CD8-positive, alpha-beta memory T cell (primary cell): ENCODE measurements around the gene SEMA3G. TPM values are rescaled to one million over a fixed set of nuclear protein-coding genes. Genes with fewer than 3 reads are reported as not detected.

Source experiments
- CTCF ChIA-PET: fragments of 350-600 bp; sonication (Branson Sonifier 250); formaldehyde crosslinking; loops from one replicate; lab custom pipeline; 2021; ENCODE audit warnings: antibody characterized with exemption; lab: Charles Lee
- POLR2A ChIA-PET: fragments of 350-600 bp; sonication (Branson Sonifier 250); formaldehyde crosslinking; loops from one replicate; lab custom pipeline; 2021; ENCODE audit warnings: antibody characterized with exemption; lab: Charles Lee
- DNase-seq, 5 donors: peaks; one replicate each; pipeline versions ENCODE4 v3.0.0 to v3.0.0-alpha.2; 2020 to 2022; ENCODE audit warnings: mixed read lengths in 1 of 5
- H3K27ac ChIP-seq: one replicate; pipeline ENCODE4 v1.7.0; 2013; ENCODE audit warnings: low read depth, mild to moderate bottlenecking, low read length, moderate library complexity
- H3K27me3 ChIP-seq: 2 replicates; pipeline ENCODE4 v1.7.0; 2013; ENCODE audit warnings: low read length, mild to moderate bottlenecking; ENCODE audit not compliant: insufficient read depth, poor library complexity, severe bottlenecking
- H3K36me3 ChIP-seq: 2 replicates; pipeline ENCODE4 v1.7.0; 2013; ENCODE audit warnings: mild to moderate bottlenecking, low read length, moderate library complexity; ENCODE audit not compliant: insufficient read depth
- H3K4me1 ChIP-seq: 2 replicates; pipeline ENCODE4 v1.7.0; 2013; ENCODE audit warnings: mild to moderate bottlenecking, low read length, moderate library complexity; ENCODE audit not compliant: insufficient read depth
- H3K4me3 ChIP-seq: 2 replicates; pipeline ENCODE4 v1.7.0; 2013; ENCODE audit warnings: mild to moderate bottlenecking, low read length
- H3K9me3 ChIP-seq: 2 replicates; pipeline ENCODE4 v1.7.0; 2013; ENCODE audit warnings: mild to moderate bottlenecking, low read length
- H3K27ac Mint-ChIP-seq, 8 donors: one replicate each; pipeline ENCODE4 v1.8.0; 2020 to 2021; ENCODE audit warnings: mixed read lengths in 8 of 8, mild to moderate bottlenecking in 6 of 8, inconsistent platforms in 3 of 8, moderate library complexity in 3 of 8
- H3K27me3 Mint-ChIP-seq, 2 donors: one replicate each; pipeline ENCODE4 v1.8.0; 2020 to 2021; ENCODE audit warnings: mixed read lengths in 2 of 2, mild to moderate bottlenecking in 1 of 2, moderate library complexity in 1 of 2
- H3K36me3 Mint-ChIP-seq, 3 donors: one replicate each; pipeline ENCODE4 v1.8.0; 2020 to 2021; ENCODE audit warnings: mixed read lengths in 3 of 3, inconsistent platforms in 1 of 3, mild to moderate bottlenecking in 1 of 3
- H3K4me1 Mint-ChIP-seq, 3 donors: one replicate each; pipeline ENCODE4 v1.8.0; 2020 to 2021; ENCODE audit warnings: mixed read lengths in 3 of 3, inconsistent platforms in 1 of 3, mild to moderate bottlenecking in 1 of 3
- H3K4me3 Mint-ChIP-seq, 7 donors: one replicate each; pipeline ENCODE4 v1.8.0; 2020 to 2021; ENCODE audit warnings: mixed read lengths in 7 of 7, mild to moderate bottlenecking in 6 of 7, moderate library complexity in 4 of 7, inconsistent platforms in 2 of 7
- H3K9me3 Mint-ChIP-seq, 5 donors: one replicate each; pipeline ENCODE4 v1.8.0; 2020 to 2022; ENCODE audit warnings: mixed read lengths in 5 of 5, mild to moderate bottlenecking in 3 of 5, moderate library complexity in 2 of 5, inconsistent platforms in 1 of 5
- polyA plus RNA-seq: library from polyadenylated mRNA; unstranded; fragments of 300-500 nt; fragmentation: Illumina TruSeq; gene quantifications from one replicate; pipeline ENCODE4 v1.2.3, GENCODE V29; 2021
- total RNA-seq, 2 experiments: library from RNA; stranded (reverse); gene quantifications; one replicate each; pipeline ENCODE4 v1.2.3, GENCODE V29; 2021

The SEMA3G gene
- total and polyA plus RNA-seq, 3 experiments from 2014 or later: 0.13 to 0.16 TPM; not detected in 1

DNA sequence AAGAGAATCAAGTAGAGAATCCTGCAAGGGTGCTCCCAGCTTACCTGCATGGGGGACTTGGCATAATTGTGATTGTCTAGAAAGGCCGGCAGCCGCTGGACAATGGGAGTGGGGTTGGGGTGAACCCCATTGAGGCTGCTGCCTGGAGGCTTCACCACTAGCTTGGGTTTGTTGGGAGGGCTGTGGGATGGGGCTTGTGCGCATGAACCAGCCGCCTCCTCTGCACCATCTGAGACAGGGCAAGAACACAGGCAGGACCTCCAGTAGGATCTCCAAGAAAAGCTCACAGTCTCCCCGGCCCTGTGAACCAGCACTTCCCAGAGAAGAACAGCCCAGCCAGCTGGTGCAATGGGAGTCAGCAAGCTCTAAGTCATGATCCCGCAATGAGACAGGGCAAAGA lies 39.8 kb downstream of the SEMA3G start:
- Mint-ChIP-seq H3K4me1 (peaks cover 14 to 26% (median 20%) of the 10 kb centered on the region in 3 donors), H3K36me3 (peaks cover 3 to 85% (median 8%) of the 10 kb centered on the region in 3 donors), H3K27ac (peak overlapping the region in 2 of 8 donors; percentile 69 to 88), H3K4me3 (no peak overlapping the region), H3K9me3 (no peaks in the 10 kb centered on the region), H3K27me3 (no peaks in the 10 kb centered on the region)
- Histone ChIP-seq H3K4me3 (no peak overlapping the region), H3K27ac (no peak overlapping the region), H3K9me3 (no peaks in the 10 kb centered on the region), H3K27me3 (no peaks in the 10 kb centered on the region), H3K36me3 (peaks cover 67% of the 10 kb centered on the region), H3K4me1 (peaks cover 24% of the 10 kb centered on the region)
- ChIA-PET POLR2A (interaction anchor here (0.6 kb wide), 1 partner anchor 76 kb away, joined by 7 read pairs; no protein-coding TSS in a partner anchor), CTCF (no interaction called here)
- DNase-seq: no peak

DNA sequence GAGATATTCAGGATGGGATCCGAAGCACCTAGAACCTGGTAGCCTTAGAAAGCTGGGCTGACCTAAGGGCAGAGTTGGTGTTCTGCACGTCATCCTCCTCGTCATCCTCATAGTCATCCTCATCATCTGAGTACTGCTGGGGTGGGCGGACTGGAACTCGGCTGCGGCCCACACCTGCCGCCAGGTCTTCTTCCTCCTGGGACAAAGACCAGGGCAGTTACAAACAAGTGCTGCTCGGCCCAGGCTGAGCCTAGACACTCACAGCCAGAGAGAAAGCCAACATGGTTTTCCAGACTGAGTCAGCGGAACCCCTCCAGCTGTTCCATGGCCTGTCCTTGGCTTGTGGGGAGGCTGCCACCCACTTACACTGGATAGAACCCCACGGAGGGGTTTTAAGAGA lies 40.5 kb downstream of the SEMA3G start:
- Histone ChIP-seq H3K27me3 (no peaks in the 10 kb centered on the region), H3K36me3 (peaks cover 67% of the 10 kb centered on the region), H3K4me1 (peaks cover 22% of the 10 kb centered on the region), H3K27ac (no peak overlapping the region), H3K9me3 (no peaks in the 10 kb centered on the region), H3K4me3 (no peak overlapping the region)
- peaks cover 3 to 88% (median 8%) of the 10 kb centered on the region in 3 donors for H3K36me3 Mint-ChIP-seq
- H3K27me3 Mint-ChIP-seq: peaks cover 0 to 2% of the 10 kb centered on the region in 2 donors
- ChIA-PET CTCF (no interaction called here), POLR2A (no interaction called here)
- H3K9me3 Mint-ChIP-seq: no peaks in the 10 kb centered on the region
- DNase-seq: no peak
- peaks cover 14 to 25% (median 20%) of the 10 kb centered on the region in 3 donors for H3K4me1 Mint-ChIP-seq
- peak overlapping the region in 1 of 8 donors; percentile 54 for H3K27ac Mint-ChIP-seq
- H3K4me3 Mint-ChIP-seq: no peak overlapping the region

DNA sequence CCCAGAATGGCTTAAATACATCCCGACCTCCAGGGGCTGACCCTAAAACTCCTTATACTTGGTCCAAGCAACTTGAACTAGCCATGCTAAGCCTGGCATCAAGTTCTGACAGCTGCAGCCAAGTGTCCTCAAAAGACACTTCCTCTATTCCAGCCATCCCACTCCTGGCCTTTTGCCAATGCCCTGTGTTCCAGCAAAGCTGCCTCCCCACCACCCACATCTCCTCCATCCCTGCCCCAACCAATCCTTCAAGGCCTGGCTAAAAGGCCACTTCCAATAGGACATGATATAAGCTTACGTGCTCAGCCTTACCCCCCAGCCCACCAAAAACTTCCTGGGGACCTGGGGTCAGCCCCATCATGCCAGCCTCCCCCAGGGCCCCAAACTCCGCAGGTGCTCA lies 40.9 kb downstream of the SEMA3G start:
- H3K4me3 Mint-ChIP-seq: no peak overlapping the region
- ChIA-PET CTCF (no interaction called here), POLR2A (no interaction called here)
- H3K27ac Mint-ChIP-seq: peak overlapping the region in 2 of 8 donors; percentile 33 to 40
- H3K27me3 Mint-ChIP-seq: peaks cover 0 to 2% of the 10 kb centered on the region in 2 donors
- H3K36me3 Mint-ChIP-seq: peaks cover 3 to 93% (median 8%) of the 10 kb centered on the region in 3 donors
- DNase-seq: no peak
- Histone ChIP-seq H3K36me3 (peaks cover 67% of the 10 kb centered on the region), H3K4me1 (peaks cover 18% of the 10 kb centered on the region), H3K27ac (no peak overlapping the region), H3K27me3 (no peaks in the 10 kb centered on the region), H3K4me3 (no peak overlapping the region), H3K9me3 (no peaks in the 10 kb centered on the region)
- H3K4me1 Mint-ChIP-seq: peaks cover 11 to 21% (median 15%) of the 10 kb centered on the region in 3 donors
- H3K9me3 Mint-ChIP-seq: no peaks in the 10 kb centered on the region

- Mint-ChIP-seq H3K36me3 (peaks cover 2 to 93% (median 8%) of the 10 kb centered on the region in 3 donors), H3K27me3 (peaks cover 0 to 2% of the 10 kb centered on the region in 2 donors), H3K9me3 (no peaks in the 10 kb centered on the region), H3K27ac (peak overlapping the region in 2 of 8 donors; percentile 33 to 47), H3K4me3 (no peak overlapping the region), H3K4me1 (peaks cover 5 to 15% (median 9%) of the 10 kb centered on the region in 3 donors)
- H3K4me3 ChIP-seq: no peak overlapping the region
- H3K36me3 ChIP-seq: peaks cover 67% of the 10 kb centered on the region
- H3K9me3 ChIP-seq: no peaks in the 10 kb centered on the region
- DNase-seq: no peak
- H3K27ac ChIP-seq: no peak overlapping the region
- peaks cover 12% of the 10 kb centered on the region for H3K4me1 ChIP-seq
- ChIA-PET CTCF (no interaction called here), POLR2A (no interaction called here)
- H3K27me3 ChIP-seq: no peaks in the 10 kb centered on the region
These were observed 41.5 kb downstream of the SEMA3G start for GRCh38 chr3:52403271-52403841.

GRCh38 chr3:52402706-52403270 lies 42.1 kb downstream of the SEMA3G start:
- ChIA-PET CTCF (no interaction called here), POLR2A (no interaction called here)

GRCh38 chr3:52402101-52402521 lies 42.8 kb downstream of the SEMA3G start:
- no peak overlapping the region for H3K27ac Mint-ChIP-seq
- peaks cover 0 to 2% of the 10 kb centered on the region in 2 donors for H3K27me3 Mint-ChIP-seq
- H3K36me3 ChIP-seq: peaks cover 55% of the 10 kb centered on the region

More at GRCh38 chr3:52402706-52403270, 42.1 kb downstream of the SEMA3G start:
- Histone ChIP-seq H3K27ac (no peak overlapping the region), H3K4me3 (no peak overlapping the region), H3K36me3 (peaks cover 62% of the 10 kb centered on the region), H3K9me3 (no peaks in the 10 kb centered on the region), H3K27me3 (no peaks in the 10 kb centered on the region), H3K4me1 (peaks cover 6% of the 10 kb centered on the region)
- no peak for DNase-seq
- Mint-ChIP-seq H3K9me3 (no peaks in the 10 kb centered on the region), H3K4me3 (no peak overlapping the region), H3K27me3 (peaks cover 0 to 2% of the 10 kb centered on the region in 2 donors), H3K36me3 (peaks cover 0 to 90% (median 8%) of the 10 kb centered on the region in 3 donors), H3K4me1 (peaks cover 1 to 9% (median 3%) of the 10 kb centered on the region in 3 donors), H3K27ac (peak overlapping the region in 2 of 8 donors; percentile 29 to 40)

DNA sequence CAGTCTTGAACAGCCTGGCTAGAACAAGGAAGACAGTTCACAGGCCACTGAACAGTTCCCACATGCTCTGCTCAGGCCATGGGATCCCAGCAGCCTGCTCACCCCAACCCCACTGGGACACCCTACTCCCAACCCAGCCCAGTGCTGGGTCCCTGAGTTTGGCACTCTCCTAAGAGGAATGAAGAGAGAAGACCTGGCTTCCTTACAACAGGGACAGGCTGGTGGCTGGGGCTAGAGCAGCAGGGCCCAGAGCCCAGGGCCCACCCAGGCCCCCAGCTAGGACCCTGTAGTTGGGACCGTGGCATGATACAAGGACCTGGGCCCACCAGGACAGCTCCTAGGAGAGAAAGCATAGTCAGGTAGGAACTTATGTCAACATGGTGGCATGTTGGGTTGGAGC lies 43.4 kb downstream of the SEMA3G start:
- H3K9me3 ChIP-seq: no peaks in the 10 kb centered on the region
- H3K4me1 Mint-ChIP-seq: peaks cover 1 to 5% (median 3%) of the 10 kb centered on the region in 3 donors
- H3K4me1 ChIP-seq: no peaks in the 10 kb centered on the region
- H3K36me3 ChIP-seq: peaks cover 49% of the 10 kb centered on the region
- ChIA-PET CTCF (no interaction called here), POLR2A (no interaction called here)
- H3K4me3 ChIP-seq: no peak overlapping the region
- H3K9me3 Mint-ChIP-seq: no peaks in the 10 kb centered on the region
- no peaks in the 10 kb centered on the region for H3K27me3 ChIP-seq
- H3K27ac ChIP-seq: no peak overlapping the region
- no peak for DNase-seq
- H3K4me3 Mint-ChIP-seq: no peak overlapping the region
- H3K27ac Mint-ChIP-seq: peak overlapping the region in 4 of 8 donors; percentile 51 to 96 (median 70)
- peaks cover 0 to 2% of the 10 kb centered on the region in 2 donors for H3K27me3 Mint-ChIP-seq
- peaks cover 0 to 87% (median 14%) of the 10 kb centered on the region in 3 donors for H3K36me3 Mint-ChIP-seq

More at GRCh38 chr3:52402101-52402521, 42.8 kb downstream of the SEMA3G start:
- H3K4me3 ChIP-seq: no peak overlapping the region
- H3K27ac ChIP-seq: no peak overlapping the region
- ChIA-PET CTCF (no interaction called here), POLR2A (no interaction called here)
- no peak overlapping the region for H3K4me3 Mint-ChIP-seq
- H3K9me3 Mint-ChIP-seq: no peaks in the 10 kb centered on the region
- no peak for DNase-seq
- peaks cover 0 to 90% (median 14%) of the 10 kb centered on the region in 3 donors for H3K36me3 Mint-ChIP-seq
- H3K9me3 ChIP-seq: no peaks in the 10 kb centered on the region
- H3K4me1 ChIP-seq: no peaks in the 10 kb centered on the region
- H3K27me3 ChIP-seq: no peaks in the 10 kb centered on the region
- peaks cover 1 to 5% (median 3%) of the 10 kb centered on the region in 3 donors for H3K4me1 Mint-ChIP-seq

GRCh38 chr3:52401021-52401420 lies 43.9 kb downstream of the SEMA3G start:
- ChIA-PET CTCF (no interaction called here), POLR2A (no interaction called here)
- H3K4me1 ChIP-seq: no peaks in the 10 kb centered on the region
- no peaks in the 10 kb centered on the region for H3K9me3 ChIP-seq
- H3K4me1 Mint-ChIP-seq: peaks cover 1 to 3% (median 3%) of the 10 kb centered on the region in 3 donors
- no peak overlapping the region for H3K4me3 Mint-ChIP-seq
- no peak for DNase-seq
- H3K36me3 Mint-ChIP-seq: peaks cover 0 to 81% (median 14%) of the 10 kb centered on the region in 3 donors
- H3K27me3 ChIP-seq: no peaks in the 10 kb centered on the region
- H3K36me3 ChIP-seq: peaks cover 44% of the 10 kb centered on the region
- peaks cover 0 to 2% of the 10 kb centered on the region in 2 donors for H3K27me3 Mint-ChIP-seq
- H3K27ac ChIP-seq: no peak overlapping the region
- peak overlapping the region in 5 of 8 donors; percentile 51 to 96 (median 58) for H3K27ac Mint-ChIP-seq
- H3K4me3 ChIP-seq: no peak overlapping the region
- no peaks in the 10 kb centered on the region for H3K9me3 Mint-ChIP-seq
